Measurements from ENCODE around the gene GBA2. TPM values are rescaled to one million over a fixed set of nuclear protein-coding genes. Genes with fewer than 3 reads are reported as not detected.

GBA2 gene
- total RNA-seq, 2 donors from 2014 or later: 64.1 to 76.3 TPM

- H3K4me1 ChIP-seq: peaks cover 0 to 56% of the 10 kb centered on the region in 2 donors
- H3K27ac ChIP-seq: peak within 1 kb of the TSS; percentile 97 to 99
- H3K9me3 ChIP-seq: no peaks in the 10 kb centered on the region
- DNase-seq (ENCODE audit: low spot score): peak; percentile 67
- TF ChIP-seq CTCF (IDR thresholded peaks at IDR 0.05): no peak
- peaks cover 27% of the 10 kb centered on the region for H3K36me3 ChIP-seq
- no peaks in the 10 kb centered on the region for H3K27me3 ChIP-seq
- H3K4me3 ChIP-seq: peak within 1 kb of the TSS; percentile 70 to 74
Measured at GRCh38 chr9:35689542-35690293, 59.3 kb downstream of the GBA2 start, which contains the start of gene TPM2. TSS of gene TPM2 (minus strand) at chr9:35689925. CDS start at chr9:35689817, 108 bp downstream.

GRCh38 chr9:35688558-35689541 lies 60.2 kb downstream of the GBA2 start:
- peak overlapping the region; percentile 97 to 99 for H3K27ac ChIP-seq
- H3K4me3 ChIP-seq: peak overlapping the region; percentile 70 to 74
- H3K36me3 ChIP-seq: peaks cover 36% of the 10 kb centered on the region
- DNase-seq (ENCODE audit: low spot score): no peak
- peaks cover 0 to 56% of the 10 kb centered on the region in 2 donors for H3K4me1 ChIP-seq
- no peaks in the 10 kb centered on the region for H3K9me3 ChIP-seq
- H3K27me3 ChIP-seq: no peaks in the 10 kb centered on the region
- TF ChIP-seq CTCF (IDR thresholded peaks at IDR 0.05): no peak

- H3K4me1 ChIP-seq: peaks cover 0 to 56% of the 10 kb centered on the region in 2 donors
- H3K36me3 ChIP-seq: peaks cover 43% of the 10 kb centered on the region
- no peak for DNase-seq (ENCODE audit: low spot score)
- no peaks in the 10 kb centered on the region for H3K9me3 ChIP-seq
- H3K27me3 ChIP-seq: no peaks in the 10 kb centered on the region
- H3K27ac ChIP-seq: peak overlapping the region; percentile 97 to 99
- no peak for TF ChIP-seq CTCF (IDR thresholded peaks at IDR 0.05)
- peak overlapping the region; percentile 70 to 74 for H3K4me3 ChIP-seq
Measured at GRCh38 chr9:35687972-35688557, 61.0 kb downstream of the GBA2 start.

GRCh38 chr9:35687306-35687705 lies 61.7 kb downstream of the GBA2 start:
- H3K4me3 ChIP-seq: peak overlapping the region; percentile 70 to 74
- no peak for DNase-seq (ENCODE audit: low spot score)
- TF ChIP-seq CTCF (IDR thresholded peaks at IDR 0.05): no peak
- peaks cover 50% of the 10 kb centered on the region for H3K36me3 ChIP-seq
- peaks cover 0 to 56% of the 10 kb centered on the region in 2 donors for H3K4me1 ChIP-seq
- no peaks in the 10 kb centered on the region for H3K27me3 ChIP-seq
- H3K9me3 ChIP-seq: no peaks in the 10 kb centered on the region
- peak overlapping the region; percentile 97 to 99 for H3K27ac ChIP-seq

Small RNAs within 50 kb of the gene (microRNA-seq; reads per million reads assigned to microRNA genes)
- gene MIR6852 (ENCODE audit: borderline number of aligned reads in 2 of 2, borderline replicate concordance in 1 of 2) (0 to 0.71 reads per million in 2 donors), gene MIR6853 (ENCODE audit: borderline number of aligned reads in 2 of 2, borderline replicate concordance in 1 of 2) (0.71 to 1.4 reads per million in 2 donors)

Other genes with a start within 250 kb of the GBA2 start
- 10 to 100 TPM; 16.5 to 28.0 TPM for gene TESK1, start 144.0 kb downstream of the GBA2 start, total RNA-seq
- gene CD72, start 130.8 kb downstream of the GBA2 start, total RNA-seq: 1 to 10 TPM in 1 of 2 donors, under 1 TPM in 1; 0.79 to 1.3 TPM
- gene SIT1, start 98.3 kb downstream of the GBA2 start, total RNA-seq: under 1 TPM in 1 of 2 donors, not detected in 1; 0.55 TPM
- 100 to 1,000 TPM in 1 of 2 donors, not detected in 1; 431 TPM for gene RMRP, start 91.2 kb downstream of the GBA2 start, total RNA-seq
- 10 to 100 TPM; 38.5 to 64.3 TPM for gene CCDC107, start 90.9 kb downstream of the GBA2 start, total RNA-seq
- gene ARHGEF39, start 84.0 kb downstream of the GBA2 start, total RNA-seq: under 1 TPM in 1 of 2 donors, not detected in 1; 0.44 TPM
- gene CA9, start 75.3 kb downstream of the GBA2 start, total RNA-seq: 1 to 10 TPM; 5.5 to 5.9 TPM
- 100 to 1,000 TPM; 599 to 915 TPM for gene TPM2, start 59.3 kb downstream of the GBA2 start, total RNA-seq
- 100 to 1,000 TPM; 273 to 370 TPM for gene TLN1, start 17.0 kb downstream of the GBA2 start, total RNA-seq
- gene CREB3, start 16.6 kb downstream of the GBA2 start, total RNA-seq: 10 to 100 TPM; 34.6 to 48.5 TPM
- gene RGP1, start 59 bp upstream of the GBA2 start, total RNA-seq: 10 to 100 TPM; 21.3 to 25.7 TPM
- not detected for gene MSMP, start 5.0 kb upstream of the GBA2 start, total RNA-seq
- 10 to 100 TPM; 17.7 to 27.2 TPM for gene NPR2, start 42.4 kb upstream of the GBA2 start, total RNA-seq
- gene SPAG8, start 63.0 kb upstream of the GBA2 start, total RNA-seq: 1 to 10 TPM; 1.6 to 4.1 TPM
- gene HINT2, start 65.8 kb upstream of the GBA2 start, total RNA-seq: 10 to 100 TPM; 31.3 to 35.0 TPM
- gene FAM221B, start 79.5 kb upstream of the GBA2 start, total RNA-seq: not detected
- 10 to 100 TPM; 10.3 TPM for gene TMEM8B, start 80.0 kb upstream of the GBA2 start, total RNA-seq
- gene OR13J1, start 121.2 kb upstream of the GBA2 start, total RNA-seq: not detected
- 10 to 100 TPM in 1 of 2 donors, 1 to 10 TPM in 1; 4.9 to 12.5 TPM for gene HRCT1, start 157.0 kb upstream of the GBA2 start, total RNA-seq
- gene SPAAR, start 160.3 kb upstream of the GBA2 start, total RNA-seq: 1 to 10 TPM; 3.8 to 6.3 TPM
- gene OR2S2, start 208.9 kb upstream of the GBA2 start, total RNA-seq: not detected

Measured in right atrium auricular region (tissue), 2 donors.